IMR-90 (cell line): ENCODE measurements around the gene SLC22A15. TPM values are rescaled to one million over a fixed set of nuclear protein-coding genes. Genes with fewer than 3 reads are reported as not detected.

Source experiments
- ATAC-seq: fragments of 200-7000 bp; cut with Tn5 transposase; 2 replicates; pipeline ENCODE4 v1.9.1; 2020; ENCODE audit warnings: low read depth, mild to moderate bottlenecking, moderate library complexity
- BruUV-seq: library from RNA; stranded (reverse); fragments of 400-500 nt; replicated peaks from 2 replicates; lab custom pipeline; 2021; lab: Mats Ljungman, UMichigan
- CTCF ChIA-PET: fragments of 300-600 bp; formaldehyde crosslinking; extraction: SDS; loops from one replicate; lab custom pipeline; 2021; ENCODE audit warnings: antibody characterized with exemption; lab: Yijun Ruan, JAX
- POLR2A ChIA-PET: fragments of 300-600 bp; sonication (Branson Sonifier 250); formaldehyde crosslinking; loops from one replicate; lab custom pipeline; 2022; ENCODE audit warnings: antibody characterized with exemption; ENCODE audit not compliant: unreplicated experiment; lab: Charles Lee
- DNase-seq: peaks from one replicate; pipeline ENCODE4 v3.0.0; 2013
- H2AFZ ChIP-seq: replicated peaks from 2 replicates; pipeline ENCODE3; 2013; ENCODE audit warnings: low read length, mild to moderate bottlenecking; ENCODE audit not compliant: poor library complexity
- H2AK5ac ChIP-seq: 2 replicates; pipeline ENCODE4 v1.6.1; 2013; ENCODE audit warnings: low read depth, low read length, inconsistent platforms
- H2AK9ac ChIP-seq: replicated peaks from 2 replicates; pipeline ENCODE3; 2013; ENCODE audit warnings: mild to moderate bottlenecking, low read depth, low read length, moderate library complexity; ENCODE audit not compliant: poor library complexity
- H2BK120ac ChIP-seq: 2 replicates; pipeline ENCODE4 v1.6.1; 2013; ENCODE audit warnings: low read depth, low read length, inconsistent platforms
- H2BK15ac ChIP-seq: 3 replicates; pipeline ENCODE4 v1.6.1; 2013; ENCODE audit warnings: low read depth, low read length, inconsistent platforms
- H2BK20ac ChIP-seq: 2 replicates; pipeline ENCODE4 v1.6.1; 2013; ENCODE audit warnings: low read depth, mild to moderate bottlenecking, inconsistent platforms, low read length, moderate library complexity
- H2BK5ac ChIP-seq: 2 replicates; pipeline ENCODE4 v1.6.1; 2013; ENCODE audit warnings: mild to moderate bottlenecking, low read depth, low read length, inconsistent platforms; ENCODE audit not compliant: poor library complexity, severe bottlenecking
- H3K14ac ChIP-seq: replicated peaks from 2 replicates; pipeline ENCODE4 v1.6.1; 2013; ENCODE audit warnings: low read depth, low read length, inconsistent platforms
- H3K18ac ChIP-seq: 2 replicates; pipeline ENCODE4 v1.6.1; 2013; ENCODE audit warnings: low read depth, low read length, control low read depth
- H3K23ac ChIP-seq: 2 replicates; pipeline ENCODE4 v1.6.1; 2013; ENCODE audit warnings: low read depth, low read length, inconsistent platforms
- H3K27ac ChIP-seq: 2 replicates; pipeline ENCODE4 v1.5.1; 2013; ENCODE audit warnings: mild to moderate bottlenecking, control low read depth, low read length; ENCODE audit not compliant: insufficient read depth
- H3K27me3 ChIP-seq: 2 replicates; pipeline ENCODE4 v1.6.1; 2013; ENCODE audit warnings: low read length; ENCODE audit not compliant: control insufficient read depth, insufficient read depth
- H3K36me3 ChIP-seq: 2 replicates; pipeline ENCODE4 v1.6.1; 2013; ENCODE audit warnings: low read length, mixed read lengths; ENCODE audit not compliant: control insufficient read depth, insufficient read depth
- H3K4ac ChIP-seq: 2 replicates; pipeline ENCODE4 v1.6.1; 2013; ENCODE audit warnings: low read depth, low read length, inconsistent platforms
- H3K4me1 ChIP-seq: 2 replicates; pipeline ENCODE4 v1.6.1; 2013; ENCODE audit warnings: low read length, mixed read lengths; ENCODE audit not compliant: control insufficient read depth, insufficient read depth
- H3K4me2 ChIP-seq: 2 replicates; pipeline ENCODE4 v1.6.1; 2013; ENCODE audit warnings: low read depth, mild to moderate bottlenecking, control low read depth, low read length, moderate library complexity
- H3K4me3 ChIP-seq: 2 replicates; pipeline ENCODE4 v1.5.1; 2013; ENCODE audit warnings: low read depth, mild to moderate bottlenecking, control low read depth, low read length, moderate library complexity; ENCODE audit not compliant: insufficient read depth
- H3K56ac ChIP-seq: 2 replicates; pipeline ENCODE4 v1.6.1; 2013; ENCODE audit warnings: low read length, inconsistent platforms; ENCODE audit not compliant: insufficient read depth; ENCODE audit errors: extremely low read depth
- H3K79me1 ChIP-seq, 2 experiments: 2 replicates each; pipeline ENCODE4 v1.6.1; 2013; ENCODE audit warnings: low read length in 2 of 2, inconsistent platforms in 1 of 2, low read depth in 1 of 2
- H3K9ac ChIP-seq: 2 replicates; pipeline ENCODE4 v1.6.1; 2013; ENCODE audit warnings: low read depth, low read length, control low read depth
- H3K9me1 ChIP-seq: 2 replicates; pipeline ENCODE4 v1.6.1; 2013; ENCODE audit warnings: low read length, inconsistent platforms; ENCODE audit not compliant: insufficient read depth
- H3K9me3 ChIP-seq: 2 replicates; pipeline ENCODE4 v1.6.1; 2013; ENCODE audit warnings: low read length; ENCODE audit not compliant: control insufficient read depth, insufficient read depth
- H4K20me1 ChIP-seq: 2 replicates; pipeline ENCODE4 v1.6.1; 2013; ENCODE audit warnings: low read length, inconsistent platforms; ENCODE audit not compliant: insufficient read depth
- H4K5ac ChIP-seq: 2 replicates; pipeline ENCODE4 v1.6.1; 2013; ENCODE audit warnings: mild to moderate bottlenecking, low read depth, low read length, control low read depth
- H4K8ac ChIP-seq, 2 experiments: 2 replicates each; pipeline ENCODE4 v1.6.1; 2013; ENCODE audit warnings: low read depth in 2 of 2, low read length in 2 of 2, control low read depth in 1 of 2, inconsistent platforms in 1 of 2
- H4K91ac ChIP-seq: 2 replicates; pipeline ENCODE4 v1.6.1; 2013; ENCODE audit warnings: low read depth, low read length, inconsistent platforms; ENCODE audit not compliant: insufficient read depth
- CHD1 ChIP-seq: IDR thresholded peaks from 2 replicates; pipeline ENCODE4 v1.6.1; 2012; ENCODE audit warnings: low read depth, low read length, improper control_type of control experiment
- MAFK ChIP-seq: IDR thresholded peaks from 2 replicates; pipeline ENCODE4 v1.6.1; 2012; ENCODE audit warnings: low read depth, low read length, improper control_type of control experiment
- MAZ ChIP-seq: IDR thresholded peaks from 2 replicates; pipeline ENCODE4 v1.6.1; 2012; ENCODE audit warnings: low read depth, mild to moderate bottlenecking, low read length, improper control_type of control experiment, moderate library complexity, borderline replicate concordance
- POLR2A ChIP-seq: IDR thresholded peaks from 2 replicates; pipeline ENCODE4 v1.6.1; 2012; ENCODE audit warnings: mild to moderate bottlenecking, low read depth, low read length
- RAD21 ChIP-seq: IDR thresholded peaks from 2 replicates; pipeline ENCODE4 v1.6.1; 2012; ENCODE audit warnings: low read length, improper control_type of control experiment
- RFX5 ChIP-seq: IDR thresholded peaks from 2 replicates; pipeline ENCODE4 v1.8.0; 2012; ENCODE audit warnings: low read depth, mild to moderate bottlenecking, low read length, moderate library complexity
- SMC3 ChIP-seq: fragments of 150-350 bp; IDR thresholded peaks from 2 replicates; pipeline ENCODE4 v1.6.1; 2016; ENCODE audit warnings: low read depth, mild to moderate bottlenecking, antibody characterized with exemption, low read length, moderate library complexity
- WGBS, 2 experiments: methylation state at CpG; one replicate each; pipeline versions ENCODE4 v1.1.5 to v1.1.7; 2013; ENCODE audit warnings: missing lambda C conversion rate in 2 of 2; ENCODE audit not compliant: insufficient read length in 1 of 2; ENCODE audit errors: extremely low coverage in 2 of 2; 5-methylcytosine and 5-hydroxymethylcytosine counted together
- dilution Hi-C: fragments of 300-500 bp; cut with HindIII; formaldehyde crosslinking; loops from one replicate; pipeline ENCODE4 v1.14.3; 2018; ENCODE audit warnings: low sequenced_read_pairs; ENCODE audit not compliant: unreplicated experiment
- in situ Hi-C: fragments of 300-500 bp; cut with MboI; formaldehyde crosslinking; loops from 3 replicates; pipeline ENCODE4 v1.14.3; 2019; ENCODE audit warnings: low sequenced_read_pairs, inconsistent platforms, mixed read lengths
- intact Hi-C: fragments of 100-400 bp; cut with micrococcal nuclease; formaldehyde crosslinking; loops from 2 replicates; pipeline ENCODE4 v1.10.0; 2022
- polyA plus RNA-seq, 3 experiments: library from polyadenylated mRNA; depleted of rRNA; stranded (reverse); fragments of >200 nt; gene quantifications; 2 replicates each; pipeline ENCODE4 v1.2.3, GENCODE V29; 2012; ENCODE audit warnings: low replicate concordance in 1 of 3
- total RNA-seq: library from RNA; depleted of rRNA; stranded (reverse); fragments of >200 nt; gene quantifications from 2 replicates; pipeline ENCODE4 v1.2.3, GENCODE V29; 2012
- TF ChIP-seq, protein P1 (sequence below): conservative IDR thresholded peaks from 2 replicates; pipeline ENCODE4 v1.5.1; 2012; ENCODE audit warnings: mild to moderate bottlenecking, low read depth, low read length, improper control_type of control experiment

The SLC22A15 gene
- total and polyA plus RNA-seq, 2 of the 4 experiments (the other 2 are of a cell fraction) = under 0.01 to 0.02 TPM

DNA sequence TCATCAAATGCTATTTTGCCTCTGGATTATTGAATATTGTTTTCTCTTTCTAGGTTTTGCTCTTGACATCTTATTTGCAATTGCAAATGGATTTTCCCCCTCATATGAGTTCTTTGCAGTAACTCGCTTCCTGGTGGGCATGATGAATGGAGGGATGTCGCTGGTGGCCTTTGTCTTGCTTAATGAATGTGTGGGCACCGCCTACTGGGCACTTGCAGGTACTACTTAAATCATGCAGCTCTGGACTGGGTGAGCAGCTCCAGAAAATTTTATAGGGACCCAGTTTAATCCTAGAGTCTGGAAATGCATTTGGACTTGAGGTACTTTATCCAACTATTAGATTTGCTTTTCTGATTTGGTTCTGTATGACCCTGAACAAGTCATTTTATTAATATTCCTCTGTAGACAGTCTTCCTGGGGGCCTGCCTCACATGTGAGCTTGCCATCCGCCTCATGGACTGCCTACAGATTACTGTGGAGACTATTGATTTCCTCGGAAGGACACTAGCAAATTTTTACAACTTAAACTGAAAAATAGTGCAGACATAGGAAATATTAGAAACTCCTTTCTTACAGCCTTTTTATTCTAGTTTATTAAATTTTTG lies 44.5 kb downstream of the SLC22A15 start:
- H2AK5ac ChIP-seq = no peak overlapping the region
- no peaks in the 10 kb centered on the region for H3K9me3 ChIP-seq
- H3K4me1 ChIP-seq = no peaks in the 10 kb centered on the region
- peak; percentile 77; the same call in 1 of the 2 replicates for ATAC-seq
- H3K36me3 ChIP-seq = no peaks in the 10 kb centered on the region
- peak; percentile 40 for DNase-seq
- H3K4me3 ChIP-seq = no peak overlapping the region
- CTCF ChIA-PET = interaction anchor here (0.6 to 1.0 kb wide), 5 partner anchors 31 to 1232 kb away, joined by 3 to 6 read pairs (median 3); no protein-coding TSS in a partner anchor
- H2BK20ac ChIP-seq = no peak overlapping the region
- no peak overlapping the region for H3K23ac ChIP-seq
- BruUV-seq = no TSS peak
- H2BK15ac ChIP-seq = no peak overlapping the region
- H3K9me1 ChIP-seq = no peaks in the 10 kb centered on the region
- no peak overlapping the region for H2AK9ac ChIP-seq
- H3K9ac ChIP-seq = no peak overlapping the region
- TF ChIP-seq RFX5 (no peak), SMC3 (no peak), RAD21 (peak; percentile 25; the same call in 1 of the 2 replicates), POLR2A (no peak), MAFK (no peak), MAZ (no peak), CHD1 (no peak)
- TF ChIP-seq, protein P1, sequence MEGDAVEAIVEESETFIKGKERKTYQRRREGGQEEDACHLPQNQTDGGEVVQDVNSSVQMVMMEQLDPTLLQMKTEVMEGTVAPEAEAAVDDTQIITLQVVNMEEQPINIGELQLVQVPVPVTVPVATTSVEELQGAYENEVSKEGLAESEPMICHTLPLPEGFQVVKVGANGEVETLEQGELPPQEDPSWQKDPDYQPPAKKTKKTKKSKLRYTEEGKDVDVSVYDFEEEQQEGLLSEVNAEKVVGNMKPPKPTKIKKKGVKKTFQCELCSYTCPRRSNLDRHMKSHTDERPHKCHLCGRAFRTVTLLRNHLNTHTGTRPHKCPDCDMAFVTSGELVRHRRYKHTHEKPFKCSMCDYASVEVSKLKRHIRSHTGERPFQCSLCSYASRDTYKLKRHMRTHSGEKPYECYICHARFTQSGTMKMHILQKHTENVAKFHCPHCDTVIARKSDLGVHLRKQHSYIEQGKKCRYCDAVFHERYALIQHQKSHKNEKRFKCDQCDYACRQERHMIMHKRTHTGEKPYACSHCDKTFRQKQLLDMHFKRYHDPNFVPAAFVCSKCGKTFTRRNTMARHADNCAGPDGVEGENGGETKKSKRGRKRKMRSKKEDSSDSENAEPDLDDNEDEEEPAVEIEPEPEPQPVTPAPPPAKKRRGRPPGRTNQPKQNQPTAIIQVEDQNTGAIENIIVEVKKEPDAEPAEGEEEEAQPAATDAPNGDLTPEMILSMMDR = peak; percentile 38; the same call in 1 of the 2 replicates
- H4K8ac ChIP-seq = no peak overlapping the region
- H3K56ac ChIP-seq = no peak overlapping the region
- H3K18ac ChIP-seq = no peak overlapping the region
- intact Hi-C loops = loop anchor here (1.0 kb wide), 1 partner anchor 213 kb away; no protein-coding TSS in a partner anchor
- H2BK5ac ChIP-seq = no peak overlapping the region
- no peak overlapping the region for H2BK120ac ChIP-seq
- no peak overlapping the region for H4K91ac ChIP-seq
- H3K27me3 ChIP-seq = no peaks in the 10 kb centered on the region
- H2AFZ ChIP-seq = peak overlapping the region; percentile 48
- no peak overlapping the region for H4K5ac ChIP-seq
- H3K14ac ChIP-seq = no peak overlapping the region
- H3K4me2 ChIP-seq = no peak overlapping the region
- no peaks in the 10 kb centered on the region for H4K20me1 ChIP-seq
- H3K79me1 ChIP-seq = no peaks in the 10 kb centered on the region
- no peak overlapping the region for H3K4ac ChIP-seq
- no peak overlapping the region for H3K27ac ChIP-seq
- WGBS, 2 experiments = no CpG with 5 or more reads among the region's 5 CpGs
- in situ Hi-C loops = no loop called here
- POLR2A ChIA-PET = no interaction called here
- dilution Hi-C loops = no loop called here
